OCI-LY7 (cell line): ENCODE results near the gene CLEC16A. TPM values are rescaled to one million over a fixed set of nuclear protein-coding genes. Genes with fewer than 3 reads are reported as not detected.

ENCODE experiments used
- BruUV-seq: library from RNA; stranded (reverse); fragments of 400-500 nt; replicated peaks from 2 replicates; lab custom pipeline; 2021; lab: Mats Ljungman, UMichigan
- CTCF ChIA-PET: fragments of 300-600 bp; sonication (Branson Sonifier 250); formaldehyde crosslinking; loops from one replicate; lab custom pipeline; 2022; ENCODE audit warnings: antibody characterized with exemption; ENCODE audit not compliant: unreplicated experiment; lab: Charles Lee
- POLR2A ChIA-PET: fragments of 300-600 bp; sonication (Branson Sonifier 250); formaldehyde crosslinking; loops from one replicate; lab custom pipeline; 2022; ENCODE audit warnings: antibody characterized with exemption; lab: Charles Lee
- DNase-seq: peaks from one replicate; pipeline ENCODE4 v3.0.0-alpha.2; 2015; ENCODE audit warnings: low spot score
- H2AFZ ChIP-seq: fragments of 200-600 bp; sonication (generic), shearing (Covaris generic); 2 replicates; pipeline ENCODE4 v1.6.1; 2014; ENCODE audit warnings: mild to moderate bottlenecking, antibody characterized with exemption, low read length, moderate library complexity
- H3K27ac ChIP-seq: fragments of 200-600 bp; sonication (generic); 2 replicates; pipeline ENCODE4 v1.5.1; 2014; ENCODE audit warnings: mixed run types, low read depth, mild to moderate bottlenecking, moderate library complexity, low read length, inconsistent platforms; ENCODE audit not compliant: poor library complexity, severe bottlenecking
- H3K36me3 ChIP-seq: fragments of 200-600 bp; sonication (generic); 2 replicates; pipeline ENCODE4 v1.6.1; 2014; ENCODE audit warnings: mild to moderate bottlenecking, antibody characterized with exemption, low read length, moderate library complexity, mixed read lengths; ENCODE audit not compliant: insufficient read depth
- H3K4me1 ChIP-seq: fragments of 200-600 bp; sonication (generic); 2 replicates; pipeline ENCODE4 v1.5.1; 2014; ENCODE audit warnings: mild to moderate bottlenecking, low read length; ENCODE audit not compliant: insufficient read depth, poor library complexity, severe bottlenecking
- H3K4me2 ChIP-seq: fragments of 200-600 bp; sonication (generic); 2 replicates; pipeline ENCODE4 v1.6.1; 2014; ENCODE audit warnings: mild to moderate bottlenecking, low read length
- H3K4me3 ChIP-seq: fragments of 200-600 bp; sonication (generic); 2 replicates; pipeline ENCODE4 v1.5.1; 2014; ENCODE audit warnings: mild to moderate bottlenecking, low read depth, low read length; ENCODE audit not compliant: poor library complexity, severe bottlenecking
- H3K79me2 ChIP-seq: fragments of 200-600 bp; sonication (generic); 2 replicates; pipeline ENCODE4 v1.6.1; 2016; ENCODE audit warnings: low read depth, mild to moderate bottlenecking, low read length, moderate library complexity, mixed read lengths; ENCODE audit not compliant: insufficient read depth
- H3K9me2 ChIP-seq: fragments of 200-600 bp; sonication (generic); 2 replicates; pipeline ENCODE4 v1.6.1; 2016; ENCODE audit warnings: mild to moderate bottlenecking, low read length, mixed read lengths; ENCODE audit not compliant: insufficient read depth
- H3K9me3 ChIP-seq: fragments of 200-600 bp; sonication (generic); 2 replicates; pipeline ENCODE4 v1.6.1; 2014; ENCODE audit warnings: mild to moderate bottlenecking, mixed run types, low read length, mixed read lengths
- H4K20me1 ChIP-seq: fragments of 200-600 bp; sonication (generic); 2 replicates; pipeline ENCODE4 v1.6.1; 2014; ENCODE audit warnings: mild to moderate bottlenecking, antibody characterized with exemption, low read length, moderate library complexity, mixed read lengths; ENCODE audit not compliant: insufficient read depth
- CTCF ChIP-seq: fragments of 200-600 bp; sonication (generic); conservative IDR thresholded peaks from 2 replicates; pipeline ENCODE4 v1.5.1; 2014; ENCODE audit warnings: mild to moderate bottlenecking, antibody characterized with exemption, low read length, moderate library complexity, mixed read lengths
- EZH2phosphoT487 ChIP-seq: fragments of 200-600 bp; sonication (generic); IDR thresholded peaks from 2 replicates; pipeline ENCODE4 v1.6.1; 2018; ENCODE audit warnings: low read depth, borderline replicate concordance, mild to moderate bottlenecking, mixed run types, antibody characterized with exemption, low read length, moderate library complexity, mixed read lengths
- intact Hi-C: fragments of 100-400 bp; cut with micrococcal nuclease; formaldehyde crosslinking; loops from one replicate; pipeline ENCODE4 v1.10.0; 2022; ENCODE audit not compliant: unreplicated experiment
- total RNA-seq, 2 experiments: library from RNA; depleted of rRNA in 1 of 2; stranded (reverse); fragments of >200 nt in 1 of 2; shearing (Covaris generic) in 1 of 2; gene quantifications; 2 replicates each; pipeline ENCODE4 v1.2.3, GENCODE V29; 2014 to 2022

Gene CLEC16A
- total RNA-seq, 2 experiments from 2014 or later, result 26.2 to 50.9 TPM

GRCh38 chr16:11030990-11031510, 86.7 kb downstream of the CLEC16A start:
- Histone ChIP-seq H3K36me3 (peaks cover 85% of the 10 kb centered on the region), H3K9me3 (0 out of 2 replicates have a peak, but pooled peaks cover 5% of the 10 kb centered on the region), H3K79me2 (no peaks in the 10 kb centered on the region), H2AFZ (no peak overlapping the region), H3K4me2 (no peak overlapping the region), H3K9me2 (no peaks in the 10 kb centered on the region), H3K27ac (no peak overlapping the region), H4K20me1 (no peaks in the 10 kb centered on the region), H3K4me1 (no peaks in the 10 kb centered on the region), H3K4me3 (no peak overlapping the region)
- BruUV-seq, result no TSS peak
- ChIA-PET CTCF (no interaction called here), POLR2A (no interaction called here)
- DNase-seq, result no peak
- no peak for TF ChIP-seq EZH2phosphoT487
- TF ChIP-seq CTCF, result no peak
- intact Hi-C loops, result no loop called here

GRCh38 chr16:11032000-11032921, 87.9 kb downstream of the CLEC16A start:
- 0 out of 2 replicates have a peak, but pooled peaks cover 5% of the 10 kb centered on the region for H3K9me3 ChIP-seq
- BruUV-seq, result no TSS peak
- ChIA-PET POLR2A (no interaction called here), CTCF (no interaction called here)
- H3K9me2 ChIP-seq, result no peaks in the 10 kb centered on the region
- peaks cover 79% of the 10 kb centered on the region for H3K36me3 ChIP-seq
- no peak overlapping the region for H3K4me2 ChIP-seq
- TF ChIP-seq EZH2phosphoT487 (no peak), CTCF (no peak)
- H3K79me2 ChIP-seq, result no peaks in the 10 kb centered on the region
- H2AFZ ChIP-seq, result no peak overlapping the region
- intact Hi-C loops, result no loop called here
- no peak overlapping the region for H3K4me3 ChIP-seq
- no peaks in the 10 kb centered on the region for H4K20me1 ChIP-seq
- H3K27ac ChIP-seq, result no peak overlapping the region
- no peak for DNase-seq
- H3K4me1 ChIP-seq, result no peaks in the 10 kb centered on the region

- intact Hi-C loops, result no loop called here
- no peak overlapping the region for H3K27ac ChIP-seq
- no TSS peak for BruUV-seq
- ChIA-PET POLR2A (no interaction called here), CTCF (no interaction called here)
- peaks cover 74% of the 10 kb centered on the region for H3K36me3 ChIP-seq
- no peak for TF ChIP-seq CTCF
- no peak for TF ChIP-seq EZH2phosphoT487
- H3K9me3 ChIP-seq, result 0 out of 2 replicates have a peak, but pooled peaks cover 5% of the 10 kb centered on the region
- H3K4me3 ChIP-seq, result no peak overlapping the region
- H2AFZ ChIP-seq, result no peak overlapping the region
- no peak for DNase-seq
- H4K20me1 ChIP-seq, result no peaks in the 10 kb centered on the region
- H3K9me2 ChIP-seq, result no peaks in the 10 kb centered on the region
- H3K4me2 ChIP-seq, result no peak overlapping the region
- H3K4me1 ChIP-seq, result no peaks in the 10 kb centered on the region
- H3K79me2 ChIP-seq, result no peaks in the 10 kb centered on the region
Observed at GRCh38 chr16:11032922-11033291, 88.5 kb downstream of the CLEC16A start.
